Measurements from ENCODE around the gene FOXP4. TPM values are rescaled to one million over a fixed set of nuclear protein-coding genes. Genes with fewer than 3 reads are reported as not detected.

The FOXP4 gene
- total RNA-seq, 1 experiment from 2014 or later = 26.0 TPM

GRCh38 chr6:41641352-41641925, 95.3 kb downstream of the FOXP4 start:
- Histone ChIP-seq H3K9me3 (ENCODE audit: insufficient read depth, low read depth) (no peaks in the 10 kb centered on the region), H3K79me2 (ENCODE audit: low read depth) (no peaks in the 10 kb centered on the region), H3K9me2 (ENCODE audit: insufficient read depth) (no peaks in the 10 kb centered on the region), H3K27ac (no peak overlapping the region), H4K20me1 (ENCODE audit: insufficient read depth) (no peaks in the 10 kb centered on the region), H3K27me3 (ENCODE audit: insufficient read depth, low read depth) (no peaks in the 10 kb centered on the region), H3K36me3 (ENCODE audit: low read depth) (no peaks in the 10 kb centered on the region), H3K4me1 (replicated peaks; ENCODE audit: insufficient read depth) (peaks cover 2% of the 10 kb centered on the region), H3F3A (ENCODE audit: insufficient read depth, low read depth) (no peaks in the 10 kb centered on the region), H3K4me2 (no peak overlapping the region), H3K4me3 (no peak overlapping the region), H2AFZ (no peak overlapping the region)
- no peak for TF ChIP-seq CTCF (conservative IDR thresholded peaks at IDR 0.05)
- no peak for TF ChIP-seq EZH2 (IDR thresholded peaks at IDR 0.05; ENCODE audit: low read depth)
- ChIA-PET CTCF (no interaction called here), POLR2A (ENCODE audit: unreplicated experiment) (no interaction called here)
- intact Hi-C loops (cut with micrococcal nuclease; ENCODE audit: unreplicated experiment) = no loop called here
- BruUV-seq (replicated peaks) = no TSS peak
- DNase-seq = no peak

- no peaks in the 10 kb centered on the region for H3K79me2 ChIP-seq (ENCODE audit: low read depth)
- ChIA-PET POLR2A (ENCODE audit: unreplicated experiment) (no interaction called here), CTCF (no interaction called here)
- intact Hi-C loops (cut with micrococcal nuclease; ENCODE audit: unreplicated experiment) = no loop called here
- no peak overlapping the region for H3K4me2 ChIP-seq
- no peaks in the 10 kb centered on the region for H3K9me3 ChIP-seq (ENCODE audit: insufficient read depth, low read depth)
- no peak overlapping the region for H3K4me3 ChIP-seq
- no peak overlapping the region for H3K27ac ChIP-seq
- no peaks in the 10 kb centered on the region for H4K20me1 ChIP-seq (ENCODE audit: insufficient read depth)
- no peak for TF ChIP-seq CTCF (conservative IDR thresholded peaks at IDR 0.05)
- no peak for TF ChIP-seq EZH2 (IDR thresholded peaks at IDR 0.05; ENCODE audit: low read depth)
- H3F3A ChIP-seq (ENCODE audit: insufficient read depth, low read depth) = no peaks in the 10 kb centered on the region
- H3K36me3 ChIP-seq (ENCODE audit: low read depth) = no peaks in the 10 kb centered on the region
- H3K27me3 ChIP-seq (ENCODE audit: insufficient read depth, low read depth) = no peaks in the 10 kb centered on the region
- no peaks in the 10 kb centered on the region for H3K9me2 ChIP-seq (ENCODE audit: insufficient read depth)
- no peaks in the 10 kb centered on the region for H3K4me1 ChIP-seq (replicated peaks; ENCODE audit: insufficient read depth)
- no peak overlapping the region for H2AFZ ChIP-seq
- BruUV-seq (replicated peaks) = no TSS peak
- DNase-seq = no peak
These were observed 96.1 kb downstream of the FOXP4 start for GRCh38 chr6:41642090-41642959.

GRCh38 chr6:41642960-41643898, 97.0 kb downstream of the FOXP4 start:
- CTCF ChIA-PET = no interaction called here
- Histone ChIP-seq H3K36me3 (ENCODE audit: low read depth) (no peaks in the 10 kb centered on the region), H3K27ac (no peak overlapping the region), H4K20me1 (ENCODE audit: insufficient read depth) (no peaks in the 10 kb centered on the region), H3F3A (ENCODE audit: insufficient read depth, low read depth) (no peaks in the 10 kb centered on the region), H3K4me3 (no peak overlapping the region), H3K4me2 (no peak overlapping the region), H3K9me2 (ENCODE audit: insufficient read depth) (no peaks in the 10 kb centered on the region), H3K79me2 (ENCODE audit: low read depth) (no peaks in the 10 kb centered on the region), H3K27me3 (ENCODE audit: insufficient read depth, low read depth) (no peaks in the 10 kb centered on the region), H3K9me3 (ENCODE audit: insufficient read depth, low read depth) (no peaks in the 10 kb centered on the region), H2AFZ (no peak overlapping the region), H3K4me1 (replicated peaks; ENCODE audit: insufficient read depth) (no peaks in the 10 kb centered on the region)
- TF ChIP-seq EZH2 (IDR thresholded peaks at IDR 0.05; ENCODE audit: low read depth) = no peak
- TF ChIP-seq CTCF (conservative IDR thresholded peaks at IDR 0.05) = no peak
- DNase-seq = no peak
- POLR2A ChIA-PET (ENCODE audit: unreplicated experiment) = interaction anchor here (0.6 to 0.7 kb wide), 2 partner anchors 33 to 194 kb away, joined by 3 to 4 read pairs; no protein-coding TSS in a partner anchor
- intact Hi-C loops (cut with micrococcal nuclease; ENCODE audit: unreplicated experiment) = no loop called here
- no TSS peak for BruUV-seq (replicated peaks)
